DND-41 (cell line): ENCODE measurements around the gene BAHD1.

Source experiments
- CTCF ChIP-seq: IDR thresholded peaks from 2 replicates; pipeline ENCODE4 v1.5.1; 2012; ENCODE audit warnings: borderline replicate concordance, low read length, moderate library complexity, mild to moderate bottlenecking; ENCODE audit not compliant: poor library complexity, severe bottlenecking; ENCODE audit errors: extremely low read depth
- EZH2 ChIP-seq: IDR thresholded peaks from 3 replicates; pipeline ENCODE4 v1.6.1; 2012; ENCODE audit warnings: borderline replicate concordance, low read depth, mild to moderate bottlenecking, moderate library complexity, low read length, inconsistent platforms; ENCODE audit not compliant: severe bottlenecking

- TF ChIP-seq CTCF, result peak; percentile 9
- TF ChIP-seq EZH2, result no peak
Measured at GRCh38 chr15:40470423-40471104, 29.8 kb downstream of the BAHD1 start, which contains the start of gene CHST14.
